Measurements from ENCODE around the gene PDE12. TPM values are rescaled to one million over a fixed set of nuclear protein-coding genes. Genes with fewer than 3 reads are reported as not detected.

Gene PDE12
- total and polyA plus RNA-seq, 2 of the 8 experiments (the other 6 are each of a cell fraction or from before 2014, with no cell fraction given): 9.0 to 12.1 TPM

DNA sequence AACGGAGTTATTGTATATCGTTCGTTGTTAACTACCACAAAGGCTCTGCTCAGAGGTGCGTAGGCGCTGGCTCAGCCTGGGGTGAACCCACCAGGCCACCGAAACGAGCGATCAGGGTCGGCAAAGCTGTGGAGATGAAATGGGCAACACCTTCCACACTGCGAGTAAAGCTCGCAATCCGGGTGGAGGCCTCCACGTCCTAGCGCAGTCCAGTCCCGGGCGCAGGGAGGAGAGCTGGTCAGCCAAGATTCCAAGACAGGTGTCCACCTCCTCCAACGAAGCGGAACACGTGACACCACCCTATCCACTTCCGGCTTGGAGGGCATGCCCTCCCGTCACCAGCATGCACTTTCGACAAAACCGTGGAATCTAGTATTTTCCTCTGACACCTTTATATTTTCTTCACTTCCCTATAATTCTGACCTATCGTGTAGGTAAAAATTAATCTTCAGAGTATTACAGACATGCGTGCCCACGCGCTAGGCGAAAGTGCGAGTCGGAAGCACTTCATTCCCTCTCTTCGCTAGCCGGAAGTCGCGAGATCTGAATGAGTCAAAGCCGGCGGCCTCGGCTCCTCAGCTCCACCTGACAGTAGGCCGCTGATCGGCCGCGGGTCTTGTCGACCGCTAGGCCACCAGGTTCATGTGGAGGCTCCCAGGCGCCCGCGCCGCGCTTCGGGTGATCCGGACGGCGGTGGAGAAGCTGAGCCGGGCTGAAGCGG lies at the start of gene PDE12 (continued):
- TF ChIP-seq BRCA1 (IDR thresholded peaks at IDR 0.05; ENCODE audit: low read depth, low read length) (peak; percentile 75; the same call in 1 of the 2 replicates), TAF7 (optimal IDR thresholded peaks at IDR 0.05; ENCODE audit: borderline replicate concordance, low read depth, low read length) (peak; percentile 76), SP1 (IDR thresholded peaks at IDR 0.05; ENCODE audit: low read depth, low read length) (no peak), CHD1 (IDR thresholded peaks at IDR 0.05; ENCODE audit: low read depth, low read length) (no peak), EP300 (IDR thresholded peaks at IDR 0.05; ENCODE audit: borderline replicate concordance in 1 of 2, low read depth in 2 of 2, low read length in 2 of 2) (peak; percentile 9 to 88; a peak in 1 of 3 replicates), RAD21 (IDR thresholded peaks at IDR 0.05 in 1 of 2, conservative IDR thresholded peaks at IDR 0.05 in 1 of 2; ENCODE audit: low read depth in 2 of 2, low read length in 2 of 2) (no peak; a peak in 1 of 4 replicates), YY1 (IDR thresholded peaks at IDR 0.05; ENCODE audit: low read depth, low read length) (no peak), KDM5A (IDR thresholded peaks at IDR 0.05; ENCODE audit: low read length) (peak; percentile 23; the same call in 1 of the 2 replicates), ZNF274 (IDR thresholded peaks at IDR 0.05; ENCODE audit: borderline replicate concordance, extremely low read depth, low read length) (no peak), SP2 (IDR thresholded peaks at IDR 0.05; ENCODE audit: low read length) (no peak), BCL11A (IDR thresholded peaks at IDR 0.05; ENCODE audit: low read depth in 2 of 2, low read length in 2 of 2) (no peak), SAP30 (IDR thresholded peaks at IDR 0.05; ENCODE audit: insufficient read depth, insufficient replicate concordance, low read length) (no peak), RFX5 (IDR thresholded peaks at IDR 0.05; ENCODE audit: borderline replicate concordance, low read depth, low read length) (no peak), CREB1 (IDR thresholded peaks at IDR 0.05) (peak; percentile 84), PHF8 (conservative IDR thresholded peaks at IDR 0.05; ENCODE audit: low read depth, low read length) (peak; percentile 81), CEBPB (IDR thresholded peaks at IDR 0.05; ENCODE audit: low read depth, low read length) (no peak)
- TF ChIP-seq, protein P1, sequence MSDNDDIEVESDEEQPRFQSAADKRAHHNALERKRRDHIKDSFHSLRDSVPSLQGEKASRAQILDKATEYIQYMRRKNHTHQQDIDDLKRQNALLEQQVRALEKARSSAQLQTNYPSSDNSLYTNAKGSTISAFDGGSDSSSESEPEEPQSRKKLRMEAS (IDR thresholded peaks at IDR 0.05): peak; percentile 99
- TF ChIP-seq, protein P2, sequence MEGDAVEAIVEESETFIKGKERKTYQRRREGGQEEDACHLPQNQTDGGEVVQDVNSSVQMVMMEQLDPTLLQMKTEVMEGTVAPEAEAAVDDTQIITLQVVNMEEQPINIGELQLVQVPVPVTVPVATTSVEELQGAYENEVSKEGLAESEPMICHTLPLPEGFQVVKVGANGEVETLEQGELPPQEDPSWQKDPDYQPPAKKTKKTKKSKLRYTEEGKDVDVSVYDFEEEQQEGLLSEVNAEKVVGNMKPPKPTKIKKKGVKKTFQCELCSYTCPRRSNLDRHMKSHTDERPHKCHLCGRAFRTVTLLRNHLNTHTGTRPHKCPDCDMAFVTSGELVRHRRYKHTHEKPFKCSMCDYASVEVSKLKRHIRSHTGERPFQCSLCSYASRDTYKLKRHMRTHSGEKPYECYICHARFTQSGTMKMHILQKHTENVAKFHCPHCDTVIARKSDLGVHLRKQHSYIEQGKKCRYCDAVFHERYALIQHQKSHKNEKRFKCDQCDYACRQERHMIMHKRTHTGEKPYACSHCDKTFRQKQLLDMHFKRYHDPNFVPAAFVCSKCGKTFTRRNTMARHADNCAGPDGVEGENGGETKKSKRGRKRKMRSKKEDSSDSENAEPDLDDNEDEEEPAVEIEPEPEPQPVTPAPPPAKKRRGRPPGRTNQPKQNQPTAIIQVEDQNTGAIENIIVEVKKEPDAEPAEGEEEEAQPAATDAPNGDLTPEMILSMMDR (IDR thresholded peaks at IDR 0.05; ENCODE audit: control extremely low read depth in 1 of 3, insufficient read depth in 1 of 3, low read depth in 1 of 3, low read length in 3 of 3): peak in 1 of 3 experiments; percentile 21; a peak in 1 of 4 replicates
- TF ChIP-seq, protein P3, sequence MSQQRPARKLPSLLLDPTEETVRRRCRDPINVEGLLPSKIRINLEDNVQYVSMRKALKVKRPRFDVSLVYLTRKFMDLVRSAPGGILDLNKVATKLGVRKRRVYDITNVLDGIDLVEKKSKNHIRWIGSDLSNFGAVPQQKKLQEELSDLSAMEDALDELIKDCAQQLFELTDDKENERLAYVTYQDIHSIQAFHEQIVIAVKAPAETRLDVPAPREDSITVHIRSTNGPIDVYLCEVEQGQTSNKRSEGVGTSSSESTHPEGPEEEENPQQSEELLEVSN (IDR thresholded peaks at IDR 0.05): peak; percentile 94
- TF ChIP-seq, protein P4, sequence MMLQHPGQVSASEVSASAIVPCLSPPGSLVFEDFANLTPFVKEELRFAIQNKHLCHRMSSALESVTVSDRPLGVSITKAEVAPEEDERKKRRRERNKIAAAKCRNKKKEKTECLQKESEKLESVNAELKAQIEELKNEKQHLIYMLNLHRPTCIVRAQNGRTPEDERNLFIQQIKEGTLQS (IDR thresholded peaks at IDR 0.05; ENCODE audit: insufficient read depth, low read depth, low read length): no peak

Data from H1 (cell line).